Measurements from ENCODE around the gene SPATA6.
"Not testable (repeated sequence)": the region's sequence is repeated elsewhere in the genome, so short reads cannot be mapped to it uniquely, and the experiment has no call there.

SPATA6 gene

DNA sequence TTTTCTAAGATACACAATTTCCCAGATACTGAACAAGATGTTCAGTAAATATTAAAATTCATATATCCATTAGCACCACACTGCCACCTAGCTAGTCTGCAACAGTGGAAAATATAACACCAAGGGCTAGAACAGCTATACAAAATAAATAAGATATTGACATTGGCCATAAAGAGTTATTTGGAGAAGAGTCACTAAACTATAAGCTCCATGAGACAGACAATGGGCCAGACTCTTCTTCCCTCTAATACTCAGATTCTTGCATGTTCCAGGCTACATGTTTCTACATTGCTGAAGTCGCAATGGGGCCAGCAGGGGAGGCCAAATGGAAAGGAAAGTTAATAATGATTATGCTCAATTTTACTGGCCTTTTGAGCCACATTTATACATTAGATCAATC lies 21.5 kb downstream of the SPATA6 start:
- DNase-seq, result no peak

DNA sequence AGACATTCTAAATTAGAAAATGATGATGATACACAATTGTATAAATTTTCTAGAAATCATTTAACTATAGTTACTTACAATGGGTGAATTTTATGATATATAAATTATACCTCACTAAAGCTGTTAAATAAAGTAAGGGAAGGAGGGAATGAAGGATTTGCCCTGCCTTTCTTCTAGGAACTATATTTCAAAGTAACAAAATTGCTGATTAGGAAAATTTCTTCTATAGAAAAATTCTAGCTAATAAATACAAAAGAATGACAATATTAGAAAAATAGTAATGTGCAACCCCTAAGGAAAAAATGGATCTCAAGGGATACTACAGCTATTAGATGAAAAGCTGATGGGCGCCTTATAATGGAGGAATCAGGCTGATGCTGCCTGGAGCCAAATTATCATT lies 23.1 kb downstream of the SPATA6 start:
- DNase-seq, result no peak

DNA sequence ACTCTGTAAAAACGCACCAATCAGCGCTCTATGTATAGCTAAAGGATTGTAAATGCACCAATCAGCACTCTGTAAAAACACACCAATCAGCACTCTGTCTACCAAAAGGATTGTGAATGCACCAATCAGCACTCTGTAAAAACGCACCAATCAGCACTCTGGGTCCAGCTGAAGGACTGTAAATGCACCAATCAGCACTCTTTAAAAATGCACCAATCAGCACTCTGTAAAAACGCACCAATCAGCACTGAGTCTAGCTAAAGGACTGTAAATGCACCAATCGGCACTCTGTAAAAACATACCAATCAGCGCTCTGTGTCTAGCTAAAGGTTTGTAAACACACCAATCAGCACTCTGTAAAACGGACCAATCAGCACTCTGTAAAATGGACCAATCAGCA lies 27.8 kb downstream of the SPATA6 start:
- DNase-seq, result not testable (repeated sequence)

DNA sequence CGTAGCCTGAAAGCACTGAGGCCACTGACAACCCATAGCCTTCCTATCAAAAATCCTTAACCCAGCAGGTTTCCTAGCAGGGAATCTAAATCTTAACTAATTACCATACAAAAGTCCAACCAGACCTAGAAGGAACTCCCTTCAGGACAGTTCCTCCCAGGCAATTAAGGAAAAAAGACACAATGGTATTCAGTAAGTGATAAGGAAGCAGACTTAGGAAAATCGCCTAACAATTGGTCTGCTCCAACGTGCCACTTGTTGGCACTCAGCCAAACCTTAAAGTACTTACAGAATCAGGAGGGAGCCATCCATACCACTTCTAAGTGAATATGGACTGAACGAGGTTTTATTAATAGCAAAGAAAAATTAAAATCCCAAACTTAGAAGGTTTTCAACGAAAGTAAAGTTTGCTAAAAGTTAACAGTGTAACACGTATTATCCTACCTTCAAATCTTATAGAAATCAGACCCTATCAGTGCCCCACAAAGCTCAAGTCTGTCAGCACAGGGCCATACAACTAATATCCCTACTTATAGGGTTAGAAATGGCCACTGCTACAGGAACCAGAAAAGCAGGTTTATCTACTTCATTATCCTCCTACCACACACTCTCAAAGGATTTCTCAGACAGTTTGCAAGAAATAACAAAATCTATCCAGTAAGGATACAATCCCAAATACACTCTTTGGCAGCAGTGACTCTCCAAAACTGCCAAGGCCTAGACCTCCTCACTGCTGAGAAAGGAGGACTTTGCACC lies 29.0 kb downstream of the SPATA6 start:
- DNase-seq, result no peak

DNA sequence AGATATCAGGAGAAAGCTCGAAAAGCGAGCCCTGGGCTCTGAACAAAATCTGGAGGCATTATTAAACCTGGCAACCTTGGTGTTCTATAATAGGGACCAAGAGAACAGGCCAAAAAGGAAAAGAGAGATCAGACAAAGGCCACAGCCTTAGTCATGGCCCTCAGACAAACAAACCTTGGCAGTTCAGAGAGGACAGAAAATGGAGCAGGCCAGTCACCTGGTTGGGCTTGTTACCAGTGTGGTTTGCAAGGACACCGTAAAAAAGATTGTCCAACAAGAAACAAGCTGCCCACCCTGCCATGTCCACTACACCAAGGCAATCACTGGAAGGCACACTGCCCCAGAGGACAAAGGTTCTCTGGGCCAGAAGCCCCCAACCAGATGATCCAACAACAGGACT lies 31.2 kb downstream of the SPATA6 start:
- DNase-seq, result not testable (repeated sequence)

DNA sequence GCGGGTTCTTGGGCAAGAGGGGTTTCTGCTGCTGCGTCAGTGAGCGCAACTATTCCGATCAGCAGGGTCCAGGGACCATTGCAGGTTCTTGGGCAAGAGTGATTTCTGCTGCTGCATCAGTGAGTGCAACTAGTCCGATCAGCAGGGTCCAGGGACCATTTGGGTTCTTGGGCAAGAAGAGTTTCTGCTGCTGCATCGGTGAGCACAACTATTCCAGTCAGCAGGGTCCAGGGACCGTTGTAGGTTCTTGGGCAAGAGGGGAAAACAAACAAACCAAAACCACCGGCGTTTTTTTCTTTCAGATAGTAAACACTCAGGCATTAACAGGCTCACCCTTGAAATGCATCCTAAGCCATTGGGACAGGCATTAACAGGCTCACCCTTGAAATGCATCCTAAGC lies 32.6 kb downstream of the SPATA6 start:
- DNase-seq, result no peak

DNA sequence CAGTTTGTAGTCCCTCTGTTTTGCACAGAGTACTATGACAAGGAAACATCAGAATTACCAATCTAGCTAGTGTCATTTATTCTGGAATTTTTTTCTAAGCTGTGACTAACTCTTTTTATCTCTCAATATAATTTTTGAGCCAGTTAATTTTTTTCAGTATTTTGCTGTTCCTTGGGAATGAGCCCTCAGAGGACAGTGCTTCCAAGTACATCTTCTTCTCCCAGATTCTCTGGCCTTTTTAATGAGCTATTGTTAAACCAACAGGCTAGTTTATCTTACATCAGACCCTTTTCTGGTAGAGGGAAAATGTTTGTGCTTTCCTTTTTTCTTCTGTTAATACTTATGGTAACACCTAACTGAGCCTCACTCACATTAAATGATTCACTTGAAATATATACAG lies 34.6 kb downstream of the SPATA6 start:
- not testable (repeated sequence) for DNase-seq

DNA sequence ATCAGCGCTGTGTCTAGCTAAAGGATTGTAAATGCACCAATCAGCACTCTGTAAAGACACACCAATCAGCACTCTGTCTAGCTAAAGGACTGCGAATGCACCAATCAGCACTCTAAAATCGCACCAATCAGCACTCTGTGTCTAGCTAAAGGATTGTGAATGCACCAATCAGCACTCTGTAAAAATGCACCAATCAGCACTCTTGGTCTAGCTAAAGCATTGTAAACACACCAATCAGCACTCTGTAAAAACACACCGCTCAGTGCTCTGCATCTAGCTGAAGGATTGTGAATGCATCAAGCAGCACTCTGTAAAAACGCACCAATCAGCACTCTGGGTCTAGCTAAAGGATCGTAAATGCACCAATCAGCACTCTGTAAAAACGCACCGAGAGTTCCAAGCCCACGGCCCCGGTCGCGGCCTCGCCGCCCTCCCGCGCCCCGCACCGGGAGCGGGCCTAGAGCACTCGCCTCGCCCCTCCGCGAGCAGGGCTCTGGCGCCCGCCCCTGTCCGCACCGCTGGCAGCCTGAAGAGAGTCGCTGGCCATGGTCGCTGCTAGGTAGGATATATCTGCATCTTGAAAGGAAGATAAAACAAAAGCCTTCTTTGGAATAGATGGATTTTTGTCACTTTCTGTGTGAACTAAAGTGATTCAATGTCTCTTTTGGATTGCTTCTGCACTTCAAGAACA lies 36.5 kb downstream of the SPATA6 start:
- not testable (repeated sequence) for DNase-seq

DNA sequence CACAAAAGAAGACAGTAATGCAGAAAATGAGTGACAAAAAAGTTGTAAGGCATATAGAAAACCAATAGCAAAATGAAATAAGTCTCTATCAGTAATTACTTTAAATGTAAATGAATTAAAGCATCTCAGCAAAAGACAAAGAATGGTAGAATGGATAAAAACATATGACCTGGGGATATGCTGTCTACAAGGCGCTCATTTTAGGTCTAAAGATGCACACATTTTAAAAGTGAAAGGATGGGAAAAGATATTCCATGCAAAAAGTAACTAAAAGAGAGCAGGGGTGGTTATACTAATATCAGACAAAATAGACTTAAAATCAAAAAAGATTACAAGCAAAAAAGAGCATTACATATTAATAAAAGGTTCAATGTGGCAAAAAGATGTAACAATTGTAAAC lies 41.2 kb downstream of the SPATA6 start:
- DNase-seq, result no peak

DNA sequence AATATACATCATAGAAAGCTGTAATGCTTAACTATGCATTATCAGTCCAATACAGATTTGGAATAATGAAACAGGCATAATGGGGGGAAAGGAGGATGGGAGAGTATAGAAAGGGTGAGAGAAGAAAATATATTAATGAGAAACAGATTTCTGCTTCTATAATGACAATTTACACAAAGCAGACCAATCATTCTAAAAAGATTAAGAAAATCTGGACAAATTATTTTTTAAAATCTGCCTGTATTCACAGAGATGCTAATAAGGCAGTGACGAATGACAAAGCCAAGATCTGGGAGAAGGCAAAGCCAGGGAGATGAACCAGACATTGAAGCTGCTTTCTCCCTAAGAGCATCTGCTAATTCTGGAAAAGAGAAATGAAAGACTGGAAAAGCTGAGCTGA lies 50.0 kb downstream of the SPATA6 start:
- DNase-seq, result no peak

DNA sequence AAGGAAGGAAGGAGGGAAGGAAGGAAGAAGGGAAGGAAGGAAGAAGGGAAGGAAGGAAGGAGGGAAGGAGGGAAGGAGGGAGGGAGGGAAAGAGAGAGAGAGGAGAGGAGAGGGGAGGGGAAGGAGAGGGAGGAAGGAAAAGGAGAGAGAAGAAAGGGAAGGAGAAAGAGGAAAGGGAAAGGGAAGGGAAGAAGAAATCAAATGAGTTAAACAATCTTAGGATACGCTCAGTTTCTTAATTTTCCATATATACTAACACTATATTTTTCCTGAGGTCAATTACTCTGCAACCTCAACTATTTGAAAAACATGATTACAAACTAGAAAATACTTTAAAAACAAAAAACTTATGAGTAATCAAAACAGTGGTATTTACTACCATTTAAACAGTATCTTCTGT lies 53.3 kb downstream of the SPATA6 start:
- no peak for DNase-seq

DNA sequence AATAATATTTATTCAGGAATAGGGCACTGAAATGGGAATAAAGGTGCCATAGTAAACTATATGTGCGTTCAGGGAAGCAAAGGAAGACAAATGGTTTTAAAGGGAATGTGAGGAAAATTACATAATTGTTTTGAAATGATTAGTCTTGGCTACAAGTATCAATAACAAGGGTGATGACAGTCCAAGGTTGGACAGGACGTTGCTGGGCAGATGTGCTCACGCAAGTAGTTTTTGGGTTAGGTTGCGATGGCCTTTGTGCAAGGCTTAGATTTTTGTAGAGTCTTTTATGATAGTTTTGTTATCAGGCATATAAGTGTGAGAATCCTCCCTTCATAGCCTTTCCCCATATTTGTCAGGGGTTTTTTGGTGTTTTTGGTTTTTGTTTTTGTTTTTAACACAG lies 57.0 kb downstream of the SPATA6 start:
- no peak for DNase-seq

DNA sequence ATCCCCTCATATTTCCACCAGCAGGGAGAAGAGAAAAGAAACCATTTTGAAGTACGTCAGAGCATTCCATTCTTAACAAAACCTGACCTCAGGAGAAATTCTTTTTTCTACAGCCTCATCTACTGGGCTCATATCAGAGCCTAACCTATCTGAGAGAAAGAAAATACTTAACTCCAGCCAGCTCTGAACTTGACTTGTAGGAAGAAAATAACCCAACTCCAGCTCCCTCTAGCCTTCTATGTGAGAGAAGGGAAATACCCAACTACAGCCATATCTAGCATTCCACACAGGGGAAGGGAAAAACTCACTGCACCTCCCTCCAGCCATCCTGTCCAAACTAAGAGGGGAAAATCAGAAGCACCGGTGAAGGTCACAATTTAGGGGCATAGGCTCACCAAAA lies 57.7 kb downstream of the SPATA6 start:
- DNase-seq, result no peak

DNA sequence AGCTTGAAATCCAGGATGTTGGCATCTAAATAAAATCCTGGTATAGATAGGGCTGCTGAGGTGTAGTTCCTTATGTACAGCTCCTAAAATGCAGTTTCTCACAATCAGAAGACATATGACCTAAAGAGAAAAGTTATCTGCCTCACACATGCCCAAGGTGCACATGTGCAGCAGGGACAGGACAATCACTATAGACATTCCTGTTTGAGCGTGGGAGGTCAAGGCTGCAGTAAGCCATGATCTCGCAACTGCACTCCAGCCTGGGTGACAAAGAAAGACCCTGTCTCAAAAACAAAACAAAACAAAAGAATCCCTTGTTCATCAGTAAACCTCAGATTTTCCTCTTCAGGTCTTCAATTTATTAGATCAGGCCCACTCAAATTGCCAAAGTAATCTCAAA lies 66.1 kb downstream of the SPATA6 start:
- DNase-seq, result no peak

DNA sequence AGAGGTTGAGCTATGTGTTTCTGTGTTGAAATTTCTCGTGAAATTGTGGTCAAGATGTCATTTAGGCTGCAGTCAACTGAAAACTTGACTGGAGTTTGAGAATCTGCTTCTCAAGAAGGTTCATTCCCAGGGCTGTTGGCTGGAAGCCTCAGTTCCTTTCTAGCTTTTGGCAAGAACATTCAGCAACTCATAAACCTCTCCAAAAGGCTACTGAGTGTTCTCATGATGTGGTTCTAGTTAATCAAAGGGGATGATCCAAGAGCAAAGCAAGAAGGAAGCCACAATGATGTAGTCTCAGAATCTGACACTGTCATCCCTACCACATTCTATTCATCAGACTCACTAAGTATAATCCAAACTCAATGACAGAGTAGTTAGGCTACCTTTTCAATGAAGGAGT lies 66.6 kb downstream of the SPATA6 start:
- DNase-seq, result no peak

DNA sequence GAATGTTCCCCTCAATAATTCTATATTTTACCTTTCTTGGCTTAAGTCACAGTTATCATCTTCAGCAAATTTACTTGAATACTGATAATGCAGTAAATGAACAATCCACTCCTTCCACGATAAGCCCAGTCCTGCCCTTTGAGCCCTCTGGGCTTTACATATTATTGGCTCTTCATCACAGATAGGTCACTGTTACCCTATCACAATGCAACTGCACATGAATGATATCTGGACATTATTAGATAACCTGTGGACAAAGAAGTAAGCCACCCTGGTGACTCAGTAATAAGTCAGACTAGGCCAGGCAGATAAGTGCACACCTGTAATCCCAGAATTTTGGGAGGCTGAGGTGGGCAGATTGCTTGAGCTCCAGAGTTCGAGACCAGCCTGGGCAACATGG lies 69.4 kb downstream of the SPATA6 start:
- no peak for DNase-seq

DNA sequence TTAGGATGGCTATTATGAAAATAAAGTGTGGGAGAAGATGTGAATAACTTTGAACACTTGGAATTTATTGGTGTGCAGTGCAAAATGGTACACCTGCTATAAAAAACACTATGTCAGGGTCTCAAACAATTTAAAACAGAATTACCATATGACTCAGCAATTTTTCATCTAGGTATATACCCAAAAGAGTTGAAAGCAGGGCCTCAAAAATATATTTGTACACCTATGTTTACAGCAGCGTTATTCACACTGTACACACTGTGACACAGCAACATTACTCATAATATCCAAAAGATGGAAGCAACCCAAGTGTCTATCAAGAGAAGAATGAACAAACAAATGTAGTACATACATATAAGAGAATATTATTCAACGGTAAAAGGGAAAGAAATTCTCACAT lies 75.8 kb downstream of the SPATA6 start:
- no peak for DNase-seq

DNA sequence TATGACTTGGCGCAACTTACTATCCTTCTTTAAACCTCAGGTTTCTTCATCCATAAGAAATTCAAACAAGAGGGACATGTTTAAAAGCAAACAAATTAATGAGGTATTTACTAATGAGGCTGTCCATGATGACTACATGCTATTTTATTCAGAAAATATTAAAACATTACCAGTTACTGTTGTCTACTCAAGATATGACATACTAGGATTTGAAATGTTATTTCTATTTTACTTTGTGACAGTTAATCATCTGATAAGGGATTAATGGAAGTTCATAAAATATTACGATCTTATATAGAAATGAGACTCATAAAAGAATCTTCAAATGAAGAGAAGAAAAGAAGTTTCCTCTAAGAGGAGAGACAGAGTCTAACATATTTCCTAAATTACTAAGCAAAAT lies 80.1 kb downstream of the SPATA6 start:
- DNase-seq, result no peak

DNA sequence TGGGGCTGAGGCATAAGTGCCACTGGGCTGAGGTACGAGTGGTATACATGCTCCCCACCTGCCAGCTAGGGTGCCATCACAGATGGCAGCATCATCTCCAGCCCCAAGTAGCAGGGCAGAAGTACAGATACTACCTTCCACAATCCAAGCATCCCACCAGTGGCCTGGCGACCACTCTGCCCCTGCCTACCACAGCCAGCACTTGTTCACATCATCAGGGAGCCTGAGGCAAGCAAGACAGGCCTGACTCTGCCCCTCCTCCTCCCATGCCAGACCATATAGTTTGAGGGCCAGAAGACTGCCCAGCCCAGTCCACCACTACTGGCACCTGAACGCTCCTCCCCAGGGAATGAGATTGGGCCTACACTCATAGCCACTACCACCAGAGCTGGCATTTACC lies 84.6 kb downstream of the SPATA6 start:
- DNase-seq, result no peak

DNA sequence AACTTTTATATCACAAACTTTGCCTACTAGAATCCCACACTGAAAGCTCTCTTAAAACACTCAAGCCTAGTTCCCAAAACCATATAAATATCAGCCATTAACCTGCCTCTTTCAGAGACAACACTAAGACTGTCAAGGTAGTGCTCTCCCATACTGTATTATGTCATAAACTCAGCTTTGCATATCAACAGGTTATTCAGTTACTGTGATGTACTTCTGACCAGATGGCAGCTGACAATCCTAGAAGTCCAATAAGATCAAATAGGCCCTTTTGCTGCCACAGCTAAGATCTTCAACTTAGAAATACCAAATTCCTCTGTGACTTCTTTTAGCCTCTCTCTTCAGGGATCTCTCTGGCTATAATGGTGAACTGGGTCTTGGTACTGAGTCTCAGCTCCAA lies 97.2 kb downstream of the SPATA6 start:
- DNase-seq, result no peak

DNA sequence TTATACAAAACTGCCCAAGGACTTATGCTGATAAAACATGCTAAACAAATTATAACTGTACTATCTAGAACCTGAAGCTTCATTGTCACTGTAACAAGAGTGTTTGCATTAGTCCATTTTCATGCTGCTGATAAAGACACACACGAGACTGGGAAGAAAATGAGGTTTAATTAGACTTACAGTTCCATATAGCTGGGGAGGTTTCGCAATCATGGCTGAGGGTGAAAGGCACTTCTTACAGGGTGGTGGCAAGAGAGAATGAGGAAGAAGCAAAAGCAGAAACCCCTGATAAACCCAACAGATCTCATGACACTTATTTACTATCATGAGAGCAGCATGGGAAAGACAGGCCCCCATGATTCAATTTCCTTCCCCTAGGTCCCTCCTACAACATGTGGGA lies 100.4 kb downstream of the SPATA6 start:
- DNase-seq, result no peak

DNA sequence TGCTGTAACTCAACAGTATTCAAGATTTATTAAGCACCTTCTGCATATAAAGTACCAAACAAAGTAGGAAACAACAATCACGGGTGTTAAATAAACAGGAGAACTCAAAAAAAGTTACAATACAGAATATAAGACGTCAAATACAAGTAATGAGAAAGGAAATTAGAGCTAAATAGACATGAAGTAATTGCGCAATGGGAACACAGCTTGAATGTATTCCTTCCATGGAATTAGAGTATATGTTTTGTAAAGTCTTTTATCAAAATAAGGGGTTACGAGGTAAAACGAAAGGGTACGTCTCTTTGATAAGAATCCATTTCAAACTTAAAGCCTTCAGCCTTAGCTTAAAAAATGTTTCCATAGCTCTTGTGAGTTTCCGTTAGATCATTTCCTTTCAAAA lies 109.1 kb downstream of the SPATA6 start:
- DNase-seq, result no peak

DNA sequence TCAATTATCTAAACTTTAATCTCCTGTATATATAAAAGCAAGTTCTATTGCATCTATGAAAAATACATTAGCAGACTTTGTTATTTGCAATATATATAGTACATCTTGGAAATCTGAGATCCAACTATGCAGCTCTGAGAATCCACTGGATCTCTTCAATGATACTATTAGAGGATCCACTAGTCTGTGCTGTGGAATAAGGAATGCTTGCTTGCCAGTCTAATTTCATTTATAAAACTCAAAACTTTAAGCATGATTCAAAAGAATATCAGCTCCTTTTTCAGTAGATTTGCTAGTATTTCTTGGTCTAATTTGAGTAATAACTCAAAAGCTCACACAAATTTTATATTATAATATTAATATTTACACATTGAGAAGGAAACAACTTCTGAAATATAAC lies 115.1 kb downstream of the SPATA6 start:
- no peak for DNase-seq

DNA sequence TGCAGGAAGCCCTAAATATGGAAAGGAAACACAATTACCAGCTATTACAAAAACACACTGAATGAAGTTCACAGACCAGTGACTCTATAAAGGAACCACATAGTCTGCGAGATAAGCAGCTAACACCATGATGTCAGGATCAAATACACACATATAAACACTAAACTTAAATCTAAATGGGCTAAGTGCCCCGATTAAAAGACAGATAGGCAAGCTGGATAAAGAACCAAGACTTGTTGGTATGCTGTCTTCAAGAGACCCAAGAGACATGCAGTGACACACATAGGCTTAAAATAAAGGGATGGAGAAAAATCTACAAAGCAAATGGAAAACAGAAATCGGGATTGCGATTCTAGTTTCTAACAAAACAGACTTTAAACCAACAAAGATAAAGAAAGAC lies 127.6 kb downstream of the SPATA6 start:
- DNase-seq, result no peak

DNA sequence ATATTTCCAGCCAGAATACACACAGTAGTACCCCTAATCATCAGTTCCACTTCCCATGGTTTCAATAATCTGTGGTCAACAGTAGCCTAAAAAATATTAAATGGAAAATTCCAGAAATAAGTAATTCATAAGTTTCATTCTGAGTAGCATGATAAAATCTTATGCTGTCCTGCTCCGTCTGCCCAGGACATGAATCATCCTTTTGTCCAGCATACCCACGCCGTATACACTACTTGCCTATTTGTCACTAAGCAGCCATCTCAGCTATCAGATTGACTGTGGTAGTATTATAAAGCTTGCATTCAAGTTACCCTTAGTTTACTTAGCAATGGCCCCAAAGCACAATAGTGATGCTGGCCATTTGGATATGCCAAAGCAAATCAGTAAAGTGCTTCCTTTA lies 130.8 kb downstream of the SPATA6 start:
- no peak for DNase-seq

All from CD4-positive, alpha-beta T cell treated with Interleukin-4 for 4 hours (primary cell).